SK-N-SH (cell line): ENCODE data around the gene OLFML3. TPM values are rescaled to one million over a fixed set of nuclear protein-coding genes. Genes with fewer than 3 reads are reported as not detected.

Experiments
- CTCF ChIA-PET: fragments of 300-600, 350-600 bp; formaldehyde crosslinking; extraction: SDS; loops from one replicate; lab custom pipeline; 2021; lab: Yijun Ruan, JAX
- POLR2A ChIA-PET: fragments of 350-600 bp; sonication (Branson Sonifier 250); formaldehyde crosslinking; extraction: SDS; loops from one replicate; lab custom pipeline; 2020; ENCODE audit warnings: antibody characterized with exemption, inconsistent platforms; lab: Yijun Ruan, JAX
- DNase-seq: peaks from one replicate; pipeline ENCODE4 v3.0.0; 2012
- H2AFZ ChIP-seq: fragments of 200-600 bp; sonication (generic); 2 replicates; pipeline ENCODE4 v1.8.1; 2016; ENCODE audit warnings: antibody characterized with exemption, mild to moderate bottlenecking, low read depth
- H3F3A ChIP-seq: fragments of 200-600 bp; sonication (generic); replicated peaks from 2 replicates; pipeline ENCODE3; 2016; ENCODE audit warnings: antibody characterized with exemption, mild to moderate bottlenecking; ENCODE audit not compliant: insufficient read depth
- H3K27ac ChIP-seq, 2 experiments: fragments of 200-500 bp in 1 of 2; fragments of 200-600 bp in 1 of 2; sonication (Bioruptor generic) in 1 of 2; sonication (generic), shearing (Covaris generic) in 1 of 2; 2 replicates each; pipeline versions ENCODE4 v1.5.1 to v1.6.1; 2014 to 2016; ENCODE audit warnings: low read depth in 2 of 2, inconsistent platforms in 1 of 2, low read length in 1 of 2, mild to moderate bottlenecking in 1 of 2, mixed read lengths in 1 of 2
- H3K27me3 ChIP-seq: fragments of 200-600 bp; sonication (generic), shearing (Covaris generic); 2 replicates; pipeline ENCODE4 v1.6.1; 2016; ENCODE audit warnings: mixed run types; ENCODE audit not compliant: insufficient read depth
- H3K36me3 ChIP-seq, 2 experiments: fragments of 200-500 bp in 1 of 2; fragments of 200-600 bp in 1 of 2; sonication (Bioruptor generic) in 1 of 2; sonication (generic) in 1 of 2; replicated peaks in 1 of 2; 2 replicates each; pipeline versions ENCODE3 to v1.5.1; 2014 to 2016; ENCODE audit warnings: low read length in 1 of 2, mild to moderate bottlenecking in 1 of 2; ENCODE audit not compliant: insufficient read depth in 2 of 2, control insufficient read depth in 1 of 2
- H3K4me1 ChIP-seq, 2 experiments: fragments of 200-500 bp in 1 of 2; fragments of 200-600 bp in 1 of 2; sonication (Bioruptor generic) in 1 of 2; sonication (generic), shearing (Covaris generic) in 1 of 2; 2 replicates each; pipeline versions ENCODE4 v1.5.1 to v1.6.1; 2014 to 2016; ENCODE audit warnings: low read depth in 1 of 2, low read length in 1 of 2, mixed run types in 1 of 2; ENCODE audit not compliant: insufficient read depth in 2 of 2, control insufficient read depth in 1 of 2
- H3K4me2 ChIP-seq: fragments of 200-600 bp; sonication (generic), shearing (Covaris generic); 2 replicates; pipeline ENCODE4 v1.6.1; 2017; ENCODE audit warnings: mixed run types
- H3K4me3 ChIP-seq, 2 experiments: fragments of 200-500 bp in 1 of 2; fragments of 200-600 bp in 1 of 2; sonication (Bioruptor generic) in 1 of 2; sonication (generic), shearing (Covaris generic) in 1 of 2; 2 replicates each; pipeline versions ENCODE4 v1.5.1 to v1.8.1; 2014 to 2016; ENCODE audit warnings: low read depth in 2 of 2, inconsistent platforms in 1 of 2, low read length in 1 of 2, mild to moderate bottlenecking in 1 of 2, mixed read lengths in 1 of 2, moderate library complexity in 1 of 2
- H3K79me2 ChIP-seq: fragments of 200-600 bp; sonication (generic); 2 replicates; pipeline ENCODE4 v1.8.1; 2017; ENCODE audit warnings: mild to moderate bottlenecking; ENCODE audit not compliant: insufficient read depth
- H3K9ac ChIP-seq: fragments of 200-600 bp; sonication (generic); 2 replicates; pipeline ENCODE4 v1.6.1; 2017; ENCODE audit warnings: mixed run types
- H3K9me2 ChIP-seq: fragments of 200-600 bp; sonication (generic); 2 replicates; pipeline ENCODE4 v1.6.1; 2017; ENCODE audit warnings: mixed run types
- H3K9me3 ChIP-seq: fragments of 200-600 bp; sonication (generic); 2 replicates; pipeline ENCODE4 v1.6.1; 2017; ENCODE audit warnings: mixed run types, mild to moderate bottlenecking, moderate library complexity
- H4K20me1 ChIP-seq: fragments of 200-600 bp; sonication (generic); 2 replicates; pipeline ENCODE4 v1.6.1; 2017; ENCODE audit warnings: mild to moderate bottlenecking, mixed run types; ENCODE audit not compliant: insufficient read depth
- EP300 ChIP-seq, 2 experiments: IDR thresholded peaks; 2 replicates each; pipeline versions ENCODE4 v1.4.0 to v1.6.1; 2012; ENCODE audit warnings: borderline replicate concordance in 1 of 2, low read depth in 1 of 2, low read length in 1 of 2
- FOSL2 ChIP-seq: IDR thresholded peaks from 2 replicates; pipeline ENCODE4 v1.4.0; 2012; ENCODE audit warnings: low read depth, mild to moderate bottlenecking, moderate library complexity, borderline replicate concordance
- FOXJ3 ChIP-seq: sonication (generic); formaldehyde crosslinking; IDR thresholded peaks from 2 replicates; pipeline ENCODE4 v1.5.1; 2020; ENCODE audit warnings: mild to moderate bottlenecking, missing genetic modification reagents
- MXI1 ChIP-seq: IDR thresholded peaks from 2 replicates; pipeline ENCODE4 v1.6.1; 2012; ENCODE audit warnings: mild to moderate bottlenecking, low read depth, low read length, improper control_type of control experiment
- SIN3A ChIP-seq: IDR thresholded peaks from 2 replicates; pipeline ENCODE4 v1.6.1; 2012; ENCODE audit warnings: low read depth, mild to moderate bottlenecking, low read length, moderate library complexity, borderline replicate concordance
- SMC3 ChIP-seq: IDR thresholded peaks from 2 replicates; pipeline ENCODE4 v1.6.1; 2012; ENCODE audit warnings: low read depth, low read length, improper control_type of control experiment
- TCF12 ChIP-seq: IDR thresholded peaks from 2 replicates; pipeline ENCODE4 v1.4.0; 2012
- WGBS: methylation state at CpG from one replicate; pipeline ENCODE4 v1.1.6; 2017; ENCODE audit warnings: low lambda C conversion rate; 5-methylcytosine and 5-hydroxymethylcytosine counted together
- polyA plus RNA-seq, 3 experiments: library from polyadenylated mRNA; depleted of rRNA; stranded (reverse); fragments of >200 nt; gene quantifications; 2 replicates each; pipeline ENCODE4 v1.2.3, GENCODE V29; 2012
- TF ChIP-seq, protein P1 (sequence below): fragments of 150-350 bp; IDR thresholded peaks from 2 replicates; pipeline ENCODE4 v1.6.1; 2016; ENCODE audit warnings: mild to moderate bottlenecking, low read depth, low read length
- TF ChIP-seq, protein P2 (sequence below): IDR thresholded peaks from 2 replicates; pipeline ENCODE4 v1.6.1; 2012; ENCODE audit warnings: mild to moderate bottlenecking, low read depth, low read length, moderate library complexity
- TF ChIP-seq, protein P3 (sequence below): IDR thresholded peaks from 2 replicates; pipeline ENCODE4 v1.4.0; 2012; ENCODE audit warnings: low read depth, borderline replicate concordance
- TF ChIP-seq, protein P4 (sequence below): fragments of 150-350 bp; IDR thresholded peaks from 2 replicates; pipeline ENCODE4 v1.6.1; 2017; ENCODE audit warnings: antibody characterized with exemption, low read length, low read depth, borderline replicate concordance

Gene OLFML3
- polyA plus RNA-seq, 1 of the 3 experiments (the other 2 are of a cell fraction) = 26.1 TPM

DNA sequence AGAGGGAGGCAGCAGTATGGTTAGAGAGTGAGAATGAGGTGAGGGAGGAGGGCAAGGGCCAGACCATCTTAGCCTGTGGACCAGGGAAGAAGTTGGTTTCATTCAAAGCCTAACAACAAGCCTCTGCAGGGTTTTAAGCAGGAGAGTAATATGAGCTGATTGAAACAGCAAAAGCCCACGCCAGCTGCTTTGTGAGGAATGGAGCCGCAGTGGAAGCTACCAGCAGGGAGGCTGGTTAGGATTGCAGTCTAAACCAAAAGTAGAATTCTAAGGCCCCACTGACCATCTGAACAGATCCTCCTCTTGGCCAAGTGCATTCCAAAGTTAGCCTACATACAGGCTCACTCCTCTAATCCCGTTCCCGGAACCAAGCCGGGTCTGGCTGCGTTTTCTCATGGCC is 44.8 kb downstream of the OLFML3 start:
- Histone ChIP-seq H3F3A (no peaks in the 10 kb centered on the region), H3K4me2 (no peak overlapping the region), H3K9me3 (no peaks in the 10 kb centered on the region), H3K9me2 (no peaks in the 10 kb centered on the region)
- DNase-seq = no peak
- WGBS = 97% methylated on average over 6 of the region's 6 CpGs
- CTCF ChIA-PET = no interaction called here
- TF ChIP-seq FOSL2 (no peak), SIN3A (no peak), MXI1 (no peak), TCF12 (no peak), SMC3 (no peak), FOXJ3 (CRISPR knock-in tag) (no peak), EP300 (IDR thresholded peaks at IDR 0.05; ENCODE audit: borderline replicate concordance in 1 of 2, low read depth in 1 of 2, low read length in 1 of 2) (no peak)
- TF ChIP-seq, protein P1, sequence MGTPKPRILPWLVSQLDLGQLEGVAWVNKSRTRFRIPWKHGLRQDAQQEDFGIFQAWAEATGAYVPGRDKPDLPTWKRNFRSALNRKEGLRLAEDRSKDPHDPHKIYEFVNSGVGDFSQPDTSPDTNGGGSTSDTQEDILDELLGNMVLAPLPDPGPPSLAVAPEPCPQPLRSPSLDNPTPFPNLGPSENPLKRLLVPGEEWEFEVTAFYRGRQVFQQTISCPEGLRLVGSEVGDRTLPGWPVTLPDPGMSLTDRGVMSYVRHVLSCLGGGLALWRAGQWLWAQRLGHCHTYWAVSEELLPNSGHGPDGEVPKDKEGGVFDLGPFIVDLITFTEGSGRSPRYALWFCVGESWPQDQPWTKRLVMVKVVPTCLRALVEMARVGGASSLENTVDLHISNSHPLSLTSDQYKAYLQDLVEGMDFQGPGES = no peak
- TF ChIP-seq, protein P2, sequence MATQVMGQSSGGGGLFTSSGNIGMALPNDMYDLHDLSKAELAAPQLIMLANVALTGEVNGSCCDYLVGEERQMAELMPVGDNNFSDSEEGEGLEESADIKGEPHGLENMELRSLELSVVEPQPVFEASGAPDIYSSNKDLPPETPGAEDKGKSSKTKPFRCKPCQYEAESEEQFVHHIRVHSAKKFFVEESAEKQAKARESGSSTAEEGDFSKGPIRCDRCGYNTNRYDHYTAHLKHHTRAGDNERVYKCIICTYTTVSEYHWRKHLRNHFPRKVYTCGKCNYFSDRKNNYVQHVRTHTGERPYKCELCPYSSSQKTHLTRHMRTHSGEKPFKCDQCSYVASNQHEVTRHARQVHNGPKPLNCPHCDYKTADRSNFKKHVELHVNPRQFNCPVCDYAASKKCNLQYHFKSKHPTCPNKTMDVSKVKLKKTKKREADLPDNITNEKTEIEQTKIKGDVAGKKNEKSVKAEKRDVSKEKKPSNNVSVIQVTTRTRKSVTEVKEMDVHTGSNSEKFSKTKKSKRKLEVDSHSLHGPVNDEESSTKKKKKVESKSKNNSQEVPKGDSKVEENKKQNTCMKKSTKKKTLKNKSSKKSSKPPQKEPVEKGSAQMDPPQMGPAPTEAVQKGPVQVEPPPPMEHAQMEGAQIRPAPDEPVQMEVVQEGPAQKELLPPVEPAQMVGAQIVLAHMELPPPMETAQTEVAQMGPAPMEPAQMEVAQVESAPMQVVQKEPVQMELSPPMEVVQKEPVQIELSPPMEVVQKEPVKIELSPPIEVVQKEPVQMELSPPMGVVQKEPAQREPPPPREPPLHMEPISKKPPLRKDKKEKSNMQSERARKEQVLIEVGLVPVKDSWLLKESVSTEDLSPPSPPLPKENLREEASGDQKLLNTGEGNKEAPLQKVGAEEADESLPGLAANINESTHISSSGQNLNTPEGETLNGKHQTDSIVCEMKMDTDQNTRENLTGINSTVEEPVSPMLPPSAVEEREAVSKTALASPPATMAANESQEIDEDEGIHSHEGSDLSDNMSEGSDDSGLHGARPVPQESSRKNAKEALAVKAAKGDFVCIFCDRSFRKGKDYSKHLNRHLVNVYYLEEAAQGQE = no peak
- TF ChIP-seq, protein P3, sequence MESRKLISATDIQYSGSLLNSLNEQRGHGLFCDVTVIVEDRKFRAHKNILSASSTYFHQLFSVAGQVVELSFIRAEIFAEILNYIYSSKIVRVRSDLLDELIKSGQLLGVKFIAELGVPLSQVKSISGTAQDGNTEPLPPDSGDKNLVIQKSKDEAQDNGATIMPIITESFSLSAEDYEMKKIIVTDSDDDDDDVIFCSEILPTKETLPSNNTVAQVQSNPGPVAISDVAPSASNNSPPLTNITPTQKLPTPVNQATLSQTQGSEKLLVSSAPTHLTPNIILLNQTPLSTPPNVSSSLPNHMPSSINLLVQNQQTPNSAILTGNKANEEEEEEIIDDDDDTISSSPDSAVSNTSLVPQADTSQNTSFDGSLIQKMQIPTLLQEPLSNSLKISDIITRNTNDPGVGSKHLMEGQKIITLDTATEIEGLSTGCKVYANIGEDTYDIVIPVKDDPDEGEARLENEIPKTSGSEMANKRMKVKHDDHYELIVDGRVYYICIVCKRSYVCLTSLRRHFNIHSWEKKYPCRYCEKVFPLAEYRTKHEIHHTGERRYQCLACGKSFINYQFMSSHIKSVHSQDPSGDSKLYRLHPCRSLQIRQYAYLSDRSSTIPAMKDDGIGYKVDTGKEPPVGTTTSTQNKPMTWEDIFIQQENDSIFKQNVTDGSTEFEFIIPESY = no peak
- TF ChIP-seq, protein P4, sequence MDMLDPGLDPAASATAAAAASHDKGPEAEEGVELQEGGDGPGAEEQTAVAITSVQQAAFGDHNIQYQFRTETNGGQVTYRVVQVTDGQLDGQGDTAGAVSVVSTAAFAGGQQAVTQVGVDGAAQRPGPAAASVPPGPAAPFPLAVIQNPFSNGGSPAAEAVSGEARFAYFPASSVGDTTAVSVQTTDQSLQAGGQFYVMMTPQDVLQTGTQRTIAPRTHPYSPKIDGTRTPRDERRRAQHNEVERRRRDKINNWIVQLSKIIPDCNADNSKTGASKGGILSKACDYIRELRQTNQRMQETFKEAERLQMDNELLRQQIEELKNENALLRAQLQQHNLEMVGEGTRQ = no peak
- TF ChIP-seq, all 33 proteins: peak for 0
- Histone ChIP-seq H3K9ac (no peak overlapping the region), H3K4me1 (no peaks in the 10 kb centered on the region), H3K27ac (no peak overlapping the region), H3K4me3 (no peak overlapping the region), H4K20me1 (no peaks in the 10 kb centered on the region), H3K27me3 (no peaks in the 10 kb centered on the region), H3K79me2 (no peaks in the 10 kb centered on the region), H2AFZ (no peak overlapping the region), H3K36me3 (no peaks in the 10 kb centered on the region)
- POLR2A ChIA-PET = no interaction called here
